GM21390 (cell line): ENCODE results near the gene TSFM.
A peak's percentile ranks its signal among the peaks of the same experiment; 100 is the strongest.
"Not testable (repeated sequence)": the region's sequence is repeated elsewhere in the genome, so short reads cannot be mapped to it uniquely, and the experiment has no call there.

ENCODE experiments used
- ATAC-seq: cut with Tn5 transposase; IDR thresholded peaks from one replicate; pipeline ENCODE4 v1.9.1; 2021; ENCODE audit not compliant: unreplicated experiment

Gene TSFM

GRCh38 chr12:57762463-57762862 lies 20.1 kb upstream of the TSFM start:
- ATAC-seq, result no peak

- no peak for ATAC-seq
Observed at GRCh38 chr12:57763881-57764661, 18.5 kb upstream of the TSFM start.

GRCh38 chr12:57764662-57765002 lies 18.0 kb upstream of the TSFM start:
- ATAC-seq, result no peak

GRCh38 chr12:57765003-57765697 lies 17.4 kb upstream of the TSFM start:
- peak; percentile 69 for ATAC-seq

GRCh38 chr12:57765698-57766463 lies 16.7 kb upstream of the TSFM start:
- ATAC-seq, result no peak

GRCh38 chr12:57766464-57767304 lies 15.9 kb upstream of the TSFM start, which contains the start of gene CYP27B1:
TSS of gene CYP27B1 (minus strand) at chr12:57767078. CDS start at chr12:57767041, 37 bp downstream.
- no peak for ATAC-seq

GRCh38 chr12:57767305-57767698 lies 15.3 kb upstream of the TSFM start:
- ATAC-seq, result no peak

- ATAC-seq, result no peak
Observed at GRCh38 chr12:57767876-57768275, 14.7 kb upstream of the TSFM start.

GRCh38 chr12:57769594-57769993 lies 13.0 kb upstream of the TSFM start:
- ATAC-seq, result no peak

- ATAC-seq, result no peak
Observed at GRCh38 chr12:57770734-57771133, 11.9 kb upstream of the TSFM start.

GRCh38 chr12:57771236-57771872 lies 11.2 kb upstream of the TSFM start:
- ATAC-seq, result peak; percentile 72

GRCh38 chr12:57771873-57772428 lies 10.6 kb upstream of the TSFM start, which contains the start of gene METTL1:
TSS of gene METTL1 (minus strand) at chr12:57772105. CDS start at chr12:57772083, 22 bp downstream.
- ATAC-seq, result peak; percentile 80

GRCh38 chr12:57772429-57773322 lies 9.9 kb upstream of the TSFM start, which contains the start of gene EEF1AKMT3:
TSS of gene EEF1AKMT3 (plus strand) at chr12:57772614. CDS start at chr12:57772725, 111 bp downstream.
- peak; percentile 35 for ATAC-seq

- ATAC-seq, result not testable (repeated sequence)
Observed at GRCh38 chr12:57774634-57775033, 8.0 kb upstream of the TSFM start.

GRCh38 chr12:57775044-57775443 lies 7.5 kb upstream of the TSFM start:
- ATAC-seq, result no peak

GRCh38 chr12:57775563-57776246 lies 6.9 kb upstream of the TSFM start:
- ATAC-seq, result no peak

GRCh38 chr12:57776247-57776587 lies 6.4 kb upstream of the TSFM start:
- no peak for ATAC-seq

GRCh38 chr12:57777367-57777766 lies 5.2 kb upstream of the TSFM start:
- ATAC-seq, result no peak
